Stimulated activated CD8-positive, alpha-beta memory T cell treated with anti-CD3 and anti-CD28 coated beads, Interleukin-15, amount 100 ng/mL, for 1 hour (primary cell): ENCODE results near the gene PIP5K1C.

Source experiments
- DNase-seq: peaks from one replicate; pipeline ENCODE4 v3.0.0-alpha.2; 2020; ENCODE audit warnings: low read depth

Gene PIP5K1C

GRCh38 chr19:3721131-3721886 lies 21.0 kb upstream of the PIP5K1C start:
- peak; percentile 76 for DNase-seq

- DNase-seq: no peak
Observed at GRCh38 chr19:3720349-3720917, 20.2 kb upstream of the PIP5K1C start.

- DNase-seq: no peak
Observed at GRCh38 chr19:3719868-3720267, 19.6 kb upstream of the PIP5K1C start.

- DNase-seq: no peak
Observed at GRCh38 chr19:3716147-3716668, 15.9 kb upstream of the PIP5K1C start.

GRCh38 chr19:3712663-3713611 lies 12.7 kb upstream of the PIP5K1C start:
- DNase-seq: no peak

GRCh38 chr19:3710265-3710812 lies 10.1 kb upstream of the PIP5K1C start:
- no peak for DNase-seq

GRCh38 chr19:3708207-3708931 lies 8.1 kb upstream of the PIP5K1C start, which contains the start of gene TJP3:
Gene TJP3 (plus strand): TSS chr19:3708384. CDS start chr19:3728433, 20,049 bp downstream.
- DNase-seq: no peak

- DNase-seq: no peak
Observed at GRCh38 chr19:3707868-3708206, 7.6 kb upstream of the PIP5K1C start.

- DNase-seq: no peak
Observed at GRCh38 chr19:3701200-3701599, 932 bp upstream of the PIP5K1C start.

- no peak for DNase-seq
Observed at GRCh38 chr19:3699741-3700241, 477 bp downstream of the PIP5K1C start.

- no peak for DNase-seq
Observed at GRCh38 chr19:3698974-3699740, 1.1 kb downstream of the PIP5K1C start.

GRCh38 chr19:3698386-3698950 lies 1.8 kb downstream of the PIP5K1C start:
- no peak for DNase-seq

GRCh38 chr19:3697671-3698385 lies 2.4 kb downstream of the PIP5K1C start:
- no peak for DNase-seq

- no peak for DNase-seq
Observed at GRCh38 chr19:3697094-3697493, 3.2 kb downstream of the PIP5K1C start.

- DNase-seq: no peak
Observed at GRCh38 chr19:3696660-3696995, 3.6 kb downstream of the PIP5K1C start.

GRCh38 chr19:3695986-3696659 lies 4.1 kb downstream of the PIP5K1C start:
- DNase-seq: no peak

GRCh38 chr19:3695124-3695733 lies 5.0 kb downstream of the PIP5K1C start:
- no peak for DNase-seq

- no peak for DNase-seq
Observed at GRCh38 chr19:3694361-3695123, 5.7 kb downstream of the PIP5K1C start.
